Measurements from ENCODE around the gene SCAI. TPM values are rescaled to one million over a fixed set of nuclear protein-coding genes. Genes with fewer than 3 reads are reported as not detected.

Gene SCAI
- total RNA-seq, 4 donors from 2014 or later, result 6.0 to 19.4 (median 10.1) TPM

Other genes starting within 250 kb of the SCAI start
- 10 to 100 TPM; 15.1 to 26.0 (median 21.5) TPM for gene GOLGA1, start 202.4 kb downstream of the SCAI start, total RNA-seq
- 10 to 100 TPM; 32.2 to 59.8 (median 45.2) TPM for gene PPP6C, start 46.3 kb upstream of the SCAI start, total RNA-seq
- gene RABEPK, start 57.0 kb upstream of the SCAI start, total RNA-seq, result 10 to 100 TPM; 11.9 to 20.7 (median 16.2) TPM
- gene HSPA5, start 97.8 kb upstream of the SCAI start, total RNA-seq, result 100 to 1,000 TPM in 2 of 4 donors, 10 to 100 TPM in 2; 50.3 to 147 (median 99.4) TPM
- 10 to 100 TPM; 57.7 to 85.3 (median 62.9) TPM for gene GAPVD1, start 118.3 kb upstream of the SCAI start, total RNA-seq